ENCODE results near the gene MYO5C. TPM values are rescaled to one million over a fixed set of nuclear protein-coding genes. Genes with fewer than 3 reads are reported as not detected.
A peak's percentile ranks its signal among the peaks of the same experiment; 100 is the strongest.
"Not testable (repeated sequence)": the region's sequence is repeated elsewhere in the genome, so short reads cannot be mapped to it uniquely, and the experiment has no call there.

The MYO5C gene
- total RNA-seq, 2 donors from 2014 or later: 73.9 to 90.9 TPM

GRCh38 chr15:52191207-52191606 is 104.4 kb downstream of the MYO5C start, which contains the start of gene GNB5:
TSS of gene GNB5 (minus strand) at chr15:52191392. CDS start at chr15:52184676, 6,716 bp downstream.
- ATAC-seq: peak; percentile 44
- intact Hi-C loops (cut with DNase I, micrococcal nuclease): no loop called here
- DNase-seq: no peak

- no peak for DNase-seq
- intact Hi-C loops (cut with DNase I, micrococcal nuclease): no loop called here
- no peak for ATAC-seq
Measured at GRCh38 chr15:52186651-52187486, 108.7 kb downstream of the MYO5C start.

DNA sequence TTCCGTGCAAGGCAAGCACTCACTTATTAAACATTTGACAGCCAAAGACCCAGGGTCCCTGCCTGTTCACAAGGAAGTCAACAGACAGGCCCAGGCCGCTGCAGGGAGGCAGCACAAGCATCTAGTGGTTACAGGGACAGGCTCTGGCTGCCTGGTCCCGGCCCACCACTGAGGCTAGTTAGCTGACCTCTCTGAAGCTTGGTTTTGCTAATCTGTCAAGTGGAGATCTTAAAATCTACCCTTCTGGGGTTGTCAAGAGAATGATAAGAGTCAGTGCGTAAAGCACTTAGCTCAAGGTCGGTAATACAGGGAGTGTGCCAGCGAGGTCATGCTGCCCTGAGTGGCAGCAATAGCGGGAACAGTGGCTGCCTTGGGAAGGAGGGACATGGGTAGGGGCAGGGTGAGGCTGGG is 110.4 kb downstream of the MYO5C start:
- DNase-seq: no peak
- intact Hi-C loops (cut with DNase I, micrococcal nuclease): no loop called here
- ATAC-seq: no peak

DNA sequence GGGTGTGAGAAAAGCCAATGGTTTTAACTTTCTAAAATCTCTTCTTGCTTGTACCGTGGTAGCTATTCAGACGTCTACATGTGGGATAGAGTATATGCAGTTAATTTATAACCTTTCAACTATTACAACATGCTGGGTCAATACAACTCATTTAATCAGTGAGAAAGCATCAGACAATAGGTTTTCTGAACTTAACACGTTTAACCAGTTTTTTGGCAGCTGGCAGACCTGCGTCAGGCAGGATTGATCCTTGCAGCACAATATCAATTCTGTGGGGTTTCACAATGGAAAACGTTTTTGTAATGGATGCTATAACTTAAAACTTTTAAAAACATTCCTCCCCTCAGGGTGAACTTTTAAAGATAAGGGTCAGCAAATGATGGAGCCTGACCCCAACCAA is 110.9 kb downstream of the MYO5C start:
- ATAC-seq (no peak), DNase-seq (no peak)
- intact Hi-C loops (cut with DNase I, micrococcal nuclease): no loop called here

DNA sequence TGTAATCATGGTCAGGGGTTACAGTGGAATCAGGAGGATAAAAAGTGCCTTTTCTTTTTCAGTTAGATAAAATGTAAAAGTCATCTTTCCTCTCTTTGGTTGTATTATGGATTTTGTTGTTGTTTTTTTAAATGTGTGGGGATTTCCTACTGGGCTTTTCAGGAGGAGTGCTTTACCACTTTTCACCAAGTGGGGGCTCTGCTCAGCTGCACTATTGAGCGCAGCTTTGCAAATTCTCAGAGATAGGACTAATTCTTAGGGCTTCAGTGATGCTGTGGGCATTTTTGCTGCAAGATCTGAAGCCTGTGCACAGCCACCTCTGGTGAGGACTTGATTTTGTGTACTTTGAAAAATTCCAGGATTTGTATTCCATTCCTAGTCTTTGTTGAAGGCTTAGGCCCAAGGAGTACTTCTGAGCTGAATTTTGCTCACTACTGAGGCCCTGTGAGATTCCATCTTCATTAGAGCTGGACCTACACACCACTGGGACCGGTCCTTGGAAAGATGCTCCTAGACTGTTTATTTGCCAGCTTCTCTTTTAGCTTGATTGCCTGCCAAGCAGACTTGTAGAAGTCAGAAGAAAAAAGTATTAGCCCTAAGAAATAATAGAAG is 111.9 kb downstream of the MYO5C start:
- intact Hi-C loops (cut with DNase I, micrococcal nuclease): no loop called here
- DNase-seq (peak in 1 of 2 donors; percentile 32), ATAC-seq (no peak)

GRCh38 chr15:52181938-52182780 is 113.4 kb downstream of the MYO5C start:
- ATAC-seq (no peak), DNase-seq (no peak)
- intact Hi-C loops (cut with DNase I, micrococcal nuclease): no loop called here

DNA sequence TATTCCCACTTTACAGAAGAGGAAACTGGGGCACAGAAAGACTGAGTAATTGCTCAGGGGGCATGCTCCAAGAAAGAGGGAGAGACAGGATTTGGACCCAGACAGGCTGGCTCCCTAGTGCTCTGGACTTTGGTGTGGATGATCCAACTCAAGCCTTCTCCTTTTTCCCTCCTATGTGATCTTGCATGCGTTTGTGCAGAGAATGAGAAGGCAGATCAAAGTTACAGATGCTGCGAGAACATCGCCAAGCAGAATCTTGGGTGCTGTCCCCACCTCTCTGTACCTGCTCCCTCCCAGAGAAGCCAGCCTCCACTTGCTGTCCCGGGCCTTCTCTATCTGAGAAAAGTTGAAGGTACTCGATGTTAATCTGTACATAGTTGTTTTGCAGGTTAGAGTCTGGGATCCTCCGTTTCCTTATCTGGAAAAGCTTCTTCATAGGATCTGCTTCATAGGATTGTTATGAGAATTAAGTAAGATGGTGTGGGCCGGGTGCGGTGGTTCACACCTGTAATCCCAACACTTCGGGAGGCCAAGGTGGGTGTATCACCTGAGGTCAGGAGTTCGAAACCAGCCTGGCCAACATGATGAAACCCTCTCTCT is 114.7 kb downstream of the MYO5C start:
- intact Hi-C loops (cut with DNase I, micrococcal nuclease): no loop called here
- DNase-seq (no peak), ATAC-seq (no peak)

DNA sequence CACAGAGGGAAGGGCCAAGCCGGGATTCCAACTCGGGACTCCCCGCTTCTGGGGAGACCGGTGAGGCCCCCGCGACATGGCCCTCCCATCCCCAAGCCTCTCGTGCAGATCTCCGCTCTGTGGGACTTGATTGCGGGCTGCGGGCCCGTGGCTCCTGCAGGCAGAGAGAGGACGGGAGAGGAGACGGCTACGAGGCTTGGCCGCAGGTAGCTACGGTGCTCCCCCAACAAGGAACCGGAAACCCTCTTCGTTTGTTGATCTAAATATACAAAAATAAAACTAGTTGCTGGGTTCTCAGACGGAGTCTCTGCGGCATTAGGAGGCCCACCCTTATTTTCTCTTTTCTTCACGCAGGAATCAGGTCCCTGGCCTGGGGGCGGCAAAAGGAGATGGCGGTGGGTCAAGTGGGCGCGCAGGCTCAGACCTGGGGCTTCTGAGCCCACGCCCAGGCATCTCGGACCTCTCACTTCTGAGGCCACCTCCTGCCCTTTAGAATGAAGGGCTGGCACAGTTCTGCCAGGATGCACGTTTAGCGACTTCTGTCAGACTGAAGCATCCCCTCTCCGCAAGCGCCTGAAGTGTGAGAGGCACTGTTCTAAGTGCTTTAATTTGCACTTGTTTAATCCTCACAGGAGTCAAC is 115.3 kb downstream of the MYO5C start:
- DNase-seq (peak in 1 of 2 donors; percentile 53), ATAC-seq (peak; percentile 47)
- intact Hi-C loops (cut with DNase I, micrococcal nuclease): no loop called here

DNA sequence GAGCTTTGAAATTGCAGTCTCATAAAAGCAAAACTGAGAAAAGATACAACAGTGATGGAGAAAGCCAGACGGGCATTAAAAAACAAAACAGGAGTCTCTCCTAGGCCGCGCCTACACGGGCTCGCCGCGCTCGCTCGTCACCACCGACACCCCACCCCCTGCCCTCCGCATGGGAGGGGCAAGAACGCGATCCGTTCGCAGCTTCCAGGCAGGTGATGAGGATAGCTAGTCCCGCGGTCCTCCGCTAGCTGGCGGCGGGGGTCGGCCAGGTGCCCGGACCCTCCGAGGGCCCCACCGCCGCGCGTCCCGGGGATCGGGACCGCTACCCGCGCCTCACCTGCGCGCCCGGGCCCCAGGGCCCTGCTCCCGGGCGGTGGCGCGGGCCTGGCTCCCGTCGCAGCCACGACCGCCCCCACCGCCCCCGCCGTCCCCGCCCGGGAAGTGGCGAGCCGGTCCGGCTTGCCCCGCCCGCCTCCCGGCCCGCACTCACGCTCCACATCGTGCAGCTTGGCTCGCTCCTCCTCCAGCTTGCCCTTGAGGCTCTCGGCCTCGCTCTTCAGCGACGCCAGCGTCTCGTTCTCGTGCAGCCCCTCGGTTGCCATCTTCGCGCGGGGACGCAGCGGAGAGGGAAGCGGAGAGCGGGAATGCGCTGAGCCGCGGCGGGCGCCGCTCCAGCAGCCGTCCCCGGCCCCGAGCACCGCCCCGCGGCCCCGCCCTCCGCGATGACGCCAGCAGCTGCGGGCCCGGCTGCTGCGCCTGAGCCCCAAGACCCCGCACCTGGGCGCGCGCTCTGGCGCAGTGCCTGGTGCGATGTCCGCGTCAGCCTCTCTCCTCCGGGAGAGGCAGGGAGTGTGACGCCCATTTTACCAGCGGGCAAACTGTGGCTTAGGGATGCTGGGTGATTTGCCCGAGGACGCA is 116.1 kb downstream of the MYO5C start:
- intact Hi-C loops (cut with DNase I, micrococcal nuclease): no loop called here
- ATAC-seq: peak; percentile 88

GRCh38 chr15:52178765-52179164 is 116.8 kb downstream of the MYO5C start:
- intact Hi-C loops (cut with DNase I, micrococcal nuclease): no loop called here
- no peak for ATAC-seq
- peak in 1 of 2 donors; percentile 16 for DNase-seq

More for the DNA sequence above, 116.1 kb downstream of the MYO5C start:
- peak; percentile 85 to 87 for DNase-seq

- intact Hi-C loops (cut with DNase I, micrococcal nuclease): no loop called here
- DNase-seq: no peak
- ATAC-seq: peak; percentile 47
Measured at GRCh38 chr15:52172869-52173268, 122.7 kb downstream of the MYO5C start.

DNA sequence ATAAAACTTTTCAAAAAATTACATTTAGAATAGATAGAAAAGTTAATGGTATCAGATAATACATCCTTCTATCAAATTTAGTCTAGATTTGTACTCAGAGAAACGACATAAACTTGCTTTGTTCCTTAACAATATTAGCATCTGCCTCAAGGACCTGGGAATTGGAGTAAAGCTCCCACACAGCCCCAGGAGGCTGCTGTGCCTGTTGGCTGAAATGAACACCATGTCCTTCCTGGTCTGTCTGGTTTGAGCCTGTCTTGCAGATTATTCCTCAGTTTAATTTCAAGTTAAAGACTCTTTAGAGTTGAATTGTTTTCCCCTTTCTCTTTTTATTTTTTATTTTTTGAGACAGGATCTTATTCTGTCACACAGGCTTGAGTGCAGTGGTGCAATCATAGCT is 123.8 kb downstream of the MYO5C start:
- intact Hi-C loops (cut with DNase I, micrococcal nuclease): no loop called here
- DNase-seq: no peak
- ATAC-seq: no peak

DNA sequence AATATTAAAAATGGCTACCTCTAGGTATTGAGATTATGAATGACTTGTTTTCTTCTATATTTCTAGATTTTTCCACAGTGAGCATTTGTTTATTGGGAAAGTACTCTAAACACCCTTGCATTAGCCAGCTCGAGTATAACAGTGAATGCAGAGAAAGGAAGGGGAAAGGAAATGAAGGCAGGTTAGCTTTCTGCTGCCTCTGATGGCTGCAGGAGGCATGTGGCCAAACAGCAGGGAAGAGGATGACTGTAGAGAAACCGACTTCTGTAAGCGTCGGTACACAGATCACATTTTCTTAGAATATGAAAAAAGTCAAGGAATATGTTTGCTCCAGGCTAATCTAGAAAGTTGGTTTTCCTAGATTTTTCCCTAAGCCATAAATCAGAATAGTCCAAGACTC is 124.2 kb downstream of the MYO5C start:
- intact Hi-C loops (cut with DNase I, micrococcal nuclease): no loop called here
- DNase-seq (no peak), ATAC-seq (no peak)

DNA sequence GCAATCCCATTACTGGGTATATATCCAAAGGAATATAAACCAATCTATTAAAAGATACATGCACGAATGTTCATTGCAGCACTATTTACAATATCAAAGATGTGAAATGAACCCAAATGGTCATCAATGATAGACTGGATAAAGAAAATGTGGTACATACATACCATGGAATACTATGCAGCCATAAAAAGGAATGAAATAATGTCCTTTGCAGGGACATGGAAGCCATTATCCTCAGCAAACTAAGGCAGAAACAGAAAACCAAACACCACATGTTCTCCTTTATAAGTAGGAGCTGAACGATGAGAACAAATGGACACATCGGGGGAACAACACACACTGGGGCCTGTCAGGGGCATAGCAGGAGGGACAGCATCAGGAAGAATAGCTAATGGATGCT is 125.4 kb downstream of the MYO5C start:
- DNase-seq; intact Hi-C loops (cut with DNase I, micrococcal nuclease); ATAC-seq: not testable (repeated sequence)

DNA sequence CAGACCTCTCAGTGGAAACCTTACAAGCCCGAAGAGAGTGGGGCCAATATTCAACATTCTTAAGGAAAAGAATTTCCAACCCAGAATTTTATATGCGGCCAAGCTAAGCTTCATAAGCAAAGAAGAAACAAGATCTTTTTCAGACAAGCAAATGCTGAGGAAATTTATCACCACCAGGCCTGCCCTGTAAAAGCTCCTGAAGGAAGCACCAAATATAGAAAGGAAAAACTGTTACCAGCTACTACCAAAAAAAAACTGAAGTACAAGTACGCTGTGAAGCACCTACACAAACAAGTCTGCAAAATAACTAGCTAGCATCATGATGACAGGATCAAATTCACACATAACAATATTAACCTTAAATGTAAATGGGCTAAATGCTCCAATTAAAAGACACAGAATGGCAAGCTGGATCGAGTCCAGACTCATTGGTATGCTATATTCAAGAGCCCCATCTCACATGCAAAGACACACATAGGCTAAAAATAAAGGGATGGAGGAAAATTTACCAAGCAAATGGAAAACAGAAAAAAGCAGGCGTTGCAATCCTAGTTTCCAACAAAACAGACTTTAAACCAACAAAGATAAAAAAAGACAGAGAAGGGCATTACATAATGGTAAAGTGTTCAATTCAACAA is 130.0 kb downstream of the MYO5C start:
- intact Hi-C loops (cut with DNase I, micrococcal nuclease); DNase-seq; ATAC-seq: not testable (repeated sequence)

DNA sequence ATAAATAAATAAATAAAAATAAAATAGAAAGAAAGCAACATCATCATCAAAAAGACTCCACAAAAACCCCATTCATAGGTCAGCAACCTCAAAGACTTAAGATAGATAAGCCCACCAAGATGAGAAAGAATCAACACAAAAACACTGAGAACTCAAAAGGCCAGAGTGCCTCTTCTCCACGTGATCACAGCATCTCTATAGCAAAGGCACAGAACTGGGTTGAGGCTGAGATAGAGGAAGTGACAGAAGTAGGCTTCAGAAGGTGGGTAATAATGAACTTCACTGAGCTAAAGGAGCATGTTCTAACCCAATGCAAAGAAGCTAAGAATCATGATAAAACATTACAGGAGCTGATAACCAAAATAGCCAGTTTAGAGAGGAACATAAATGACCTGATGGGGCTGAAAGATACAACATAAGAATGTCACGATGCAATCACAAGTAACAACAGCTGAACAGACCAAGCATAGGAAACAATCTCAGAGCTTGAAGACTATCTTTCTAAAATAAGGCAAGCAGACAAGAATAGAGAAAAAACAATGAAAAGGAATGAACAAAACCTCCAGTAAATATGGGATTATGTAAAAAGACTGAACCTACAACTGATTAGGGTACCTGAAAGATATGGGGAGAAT is 130.9 kb downstream of the MYO5C start:
- ATAC-seq: no peak
- no peak for DNase-seq
- intact Hi-C loops (cut with DNase I, micrococcal nuclease): no loop called here

All from left colon (tissue), 2 donors.